ENCODE measurements around the gene AKR1B15.
"Not testable (repeated sequence)": the region's sequence is repeated elsewhere in the genome, so short reads cannot be mapped to it uniquely, and the experiment has no call there.

Gene AKR1B15

GRCh38 chr7:134535919-134536299, 13.0 kb upstream of the AKR1B15 start:
- TF ChIP-seq CTCF (IDR thresholded peaks at IDR 0.05; ENCODE audit: insufficient read depth, low read length, missing control alignments): no peak
- no peak for DNase-seq (ENCODE audit: low read depth, low spot score)
- POLR2A ChIA-PET: no interaction called here
- CTCF ChIA-PET: interaction anchor here (1.0 to 8.2 kb wide), 4 partner anchors 8 to 70 kb away, joined by 3 to 57 read pairs (median 12); partner anchors contain the start of gene AKR1B10
- H3K4me3 ChIP-seq (ENCODE audit: low read depth, low read length): no peak overlapping the region

GRCh38 chr7:134536558-134536957, 12.4 kb upstream of the AKR1B15 start:
- CTCF ChIA-PET: interaction anchor here (1.0 to 8.2 kb wide), 2 partner anchors 9 to 10 kb away, joined by 3 to 57 read pairs; partner anchors contain the start of gene AKR1B10
- DNase-seq (ENCODE audit: low read depth, low spot score); H3K4me3 ChIP-seq (ENCODE audit: low read depth, low read length); POLR2A ChIA-PET: not testable (repeated sequence)

- H3K4me3 ChIP-seq (ENCODE audit: low read depth, low read length); DNase-seq (ENCODE audit: low read depth, low spot score); POLR2A ChIA-PET: not testable (repeated sequence)
- CTCF ChIA-PET: interaction anchor here (4.0 kb wide), 1 partner anchor 11 kb away, joined by 13 read pairs; the partner anchor contains the start of gene AKR1B15
These were observed 11.6 kb upstream of the AKR1B15 start for GRCh38 chr7:134537273-134537781.

GRCh38 chr7:134539380-134540004, 9.4 kb upstream of the AKR1B15 start:
- TF ChIP-seq CTCF (IDR thresholded peaks at IDR 0.05; ENCODE audit: insufficient read depth, low read length, missing control alignments): no peak
- ChIA-PET POLR2A (no interaction called here), CTCF (interaction anchor here (1.1 to 4.0 kb wide), 4 partner anchors 8 to 107 kb away, joined by 3 to 13 read pairs (median 4); partner anchors contain the start of gene AKR1B15)
- no peak for DNase-seq (ENCODE audit: low read depth, low spot score)
- H3K4me3 ChIP-seq (ENCODE audit: low read depth, low read length): no peak overlapping the region

GRCh38 chr7:134541501-134542194, 7.3 kb upstream of the AKR1B15 start:
- H3K4me3 ChIP-seq (ENCODE audit: low read depth, low read length); POLR2A ChIA-PET; DNase-seq (ENCODE audit: low read depth, low spot score): not testable (repeated sequence)
- CTCF ChIA-PET: interaction anchor here (1.6 to 8.2 kb wide), 5 partner anchors 6 to 110 kb away, joined by 4 to 98 read pairs (median 13); partner anchors contain the start of gene AKR1B15

- DNase-seq (ENCODE audit: low read depth, low spot score): no peak
- no peak for TF ChIP-seq CTCF (IDR thresholded peaks at IDR 0.05; ENCODE audit: insufficient read depth, low read length, missing control alignments)
- POLR2A ChIA-PET: no interaction called here
- CTCF ChIA-PET: interaction anchor here (1.3 to 8.2 kb wide), 4 partner anchors 10 to 110 kb away, joined by 3 to 98 read pairs (median 39); no protein-coding TSS in a partner anchor
- no peak overlapping the region for H3K4me3 ChIP-seq (ENCODE audit: low read depth, low read length)
These were observed 6.6 kb upstream of the AKR1B15 start for GRCh38 chr7:134542195-134542771.

GRCh38 chr7:134545380-134545779, 3.5 kb upstream of the AKR1B15 start:
- DNase-seq (ENCODE audit: low read depth, low spot score): no peak
- TF ChIP-seq CTCF (IDR thresholded peaks at IDR 0.05; ENCODE audit: insufficient read depth, low read length, missing control alignments): no peak
- H3K4me3 ChIP-seq (ENCODE audit: low read depth, low read length): no peak overlapping the region
- ChIA-PET CTCF (interaction anchor here (0.9 to 8.2 kb wide), 9 partner anchors 9 to 113 kb away, joined by 3 to 98 read pairs (median 57); no protein-coding TSS in a partner anchor), POLR2A (no interaction called here)
